Measurements from ENCODE around the gene PUS7L. TPM values are rescaled to one million over a fixed set of nuclear protein-coding genes. Genes with fewer than 3 reads are reported as not detected.

PUS7L gene
- total RNA-seq = 49.8 TPM

GRCh38 chr12:43758728-43759563 lies at the start of gene PUS7L, which contains the start of gene IRAK4:
TSS of gene PUS7L (minus strand) at chr12:43758790. CDS start at chr12:43755245, 3,545 bp downstream.
TSS of gene IRAK4 (plus strand) at chr12:43758951. CDS start at chr12:43768112, 9,161 bp downstream.

GRCh38 chr12:43805860-43806736 lies 47.5 kb upstream of the PUS7L start, which contains the start of gene TWF1:
TSS of gene TWF1 (minus strand) at chr12:43806317. CDS start at chr12:43806245, 72 bp downstream.

Other genes starting within 250 kb of the PUS7L start
- 0.94 TPM for gene ADAMTS20, start 206.6 kb downstream of the PUS7L start, total RNA-seq
- 7.5 TPM for gene IRAK4, start 161 bp upstream of the PUS7L start, total RNA-seq
- gene TWF1, start 47.5 kb upstream of the PUS7L start, total RNA-seq = 121 TPM
- 13.8 TPM for gene TMEM117, start 77.3 kb upstream of the PUS7L start, total RNA-seq